ENCODE data around the gene SPSB3. TPM values are rescaled to one million over a fixed set of nuclear protein-coding genes. Genes with fewer than 3 reads are reported as not detected.

The SPSB3 gene
- total and polyA plus RNA-seq, 9 of the 15 experiments (the other 6 are each of a cell fraction or from before 2014, with no cell fraction given) = 0.39 to 37.4 (median 7.1) TPM

DNA sequence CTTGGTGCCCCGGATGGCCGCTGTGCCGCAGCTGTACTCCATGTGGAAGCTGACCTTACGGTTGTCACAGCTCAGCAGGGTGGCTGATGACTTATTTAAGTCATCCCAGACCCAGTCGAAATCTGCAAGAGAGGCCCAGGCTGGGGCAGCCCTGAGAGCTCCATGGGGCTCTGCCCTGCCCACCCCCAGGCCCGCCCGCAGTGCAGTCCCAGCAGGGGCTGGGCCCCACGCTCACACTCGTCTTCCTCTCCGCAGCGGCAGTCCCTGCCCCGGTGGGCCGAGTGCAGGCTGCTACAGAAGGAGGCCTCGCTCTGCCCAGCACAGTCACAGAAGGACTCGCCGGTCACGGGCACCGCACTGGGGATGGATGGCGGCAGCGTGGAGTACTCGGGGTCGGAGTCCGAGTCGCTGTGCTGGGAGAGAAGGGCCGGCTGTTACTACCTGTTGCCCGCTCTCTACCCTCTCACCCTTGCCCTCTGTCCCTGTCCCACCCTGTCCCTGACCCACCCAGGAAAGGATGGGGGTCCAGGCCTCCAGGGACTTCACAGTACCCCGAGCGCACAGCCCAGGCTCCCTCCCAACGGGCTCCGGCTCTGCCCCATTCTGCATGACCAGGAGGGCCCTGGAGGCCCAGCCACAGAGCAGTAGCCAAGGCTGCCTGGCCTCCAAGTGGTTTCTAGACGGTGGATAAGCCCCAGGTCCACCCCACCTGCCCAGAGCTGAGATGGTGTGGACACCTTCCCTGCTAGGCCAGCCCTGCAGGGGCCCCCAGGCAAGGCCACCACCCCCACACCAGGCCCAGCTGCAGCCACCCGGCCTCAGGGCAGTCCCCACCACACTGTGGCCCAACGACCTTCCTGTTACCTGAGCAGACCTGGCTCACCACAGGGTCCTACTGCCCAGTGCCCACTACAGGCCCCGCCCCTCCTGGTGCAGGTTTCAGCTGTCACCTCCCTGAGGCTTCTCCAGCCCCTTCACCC lies 3.9 kb downstream of the SPSB3 start:
- CTCF ChIA-PET (ENCODE audit: low intra/inter-chr PET ratio) = no interaction called here
- no peaks in the 10 kb centered on the region for H3K9me3 ChIP-seq (replicated peaks; ENCODE audit: control insufficient read depth, insufficient read depth, low read depth, low read length)
- no peak overlapping the region for H3K4me3 ChIP-seq
- BruUV-seq (replicated peaks) = TSS peak; percentile 23
- no peak for FAIRE-seq
- no peak for DNase-seq (ENCODE audit: extremely low read depth in 1 of 4, low spot score in 3 of 4)
- no peak overlapping the region for H3K27ac ChIP-seq (ENCODE audit: extremely low read depth, low read depth, low read length)
- H3K9ac ChIP-seq (ENCODE audit: insufficient read depth in 1 of 2, low read depth in 2 of 2, low read length in 2 of 2) = peak overlapping the region in 1 of 2 experiments; percentile 84; a peak in 2 of 4 replicates
- H2AFZ ChIP-seq (ENCODE audit: low read depth, low read length) = no peak overlapping the region
- H3K4me1 ChIP-seq (replicated peaks in 1 of 2; ENCODE audit: control insufficient read depth in 2 of 2, insufficient read depth in 2 of 2, low read length in 2 of 2) = peaks cover 9 to 89% of the 10 kb centered on the region in 2 experiments; a peak in 4 of 5 replicates
- no peaks in the 10 kb centered on the region for H3K27me3 ChIP-seq (ENCODE audit: control insufficient read depth in 2 of 2, insufficient read depth in 2 of 2, low read length in 2 of 2)
- no peak overlapping the region for H3K4me2 ChIP-seq (ENCODE audit: insufficient read depth, low read length)
- ATAC-seq = no peak
- H3K36me3 ChIP-seq (ENCODE audit: control insufficient read depth, insufficient read depth, low read length) = peaks cover 52% of the 10 kb centered on the region; the same call in 2 of the 3 replicates
- peaks cover 3% of the 10 kb centered on the region; the same call in 1 of the 2 replicates for H4K20me1 ChIP-seq (replicated peaks; ENCODE audit: control insufficient read depth, insufficient read depth, low read length)
- POLR2A ChIA-PET = interaction anchor here (0.6 to 1.4 kb wide), 7 partner anchors 8 to 1343 kb away, joined by 3 to 8 read pairs (median 3); partner anchors contain the start of genes ECI1, MSRB1 and RPS2
- H3K9me1 ChIP-seq (ENCODE audit: control insufficient read depth, insufficient read depth, low read length) = peaks cover 2% of the 10 kb centered on the region
- intact Hi-C loops (cut with micrococcal nuclease) (no loop called here), in situ Hi-C loops (cut with MboI) (no loop called here)
- H3K79me2 ChIP-seq (ENCODE audit: control insufficient read depth, insufficient read depth, low read length) = peaks cover 32% of the 10 kb centered on the region
- WGBS (ENCODE audit: insufficient coverage, low coverage, missing lambda C conversion rate) = 74% methylated on average over 26 of the region's 34 CpGs
- TF ChIP-seq PHB2 (IDR thresholded peaks at IDR 0.05; ENCODE audit: low read depth) (no peak), ZNF644 (tag; IDR thresholded peaks at IDR 0.05; ENCODE audit: low read depth) (no peak), RBM22 (IDR thresholded peaks at IDR 0.05; ENCODE audit: low read depth, low read length, poor library complexity, severe bottlenecking) (peak; percentile 53), HMG20A (CRISPR knock-in tag; conservative IDR thresholded peaks at IDR 0.05) (no peak), GATAD2A (IDR thresholded peaks at IDR 0.05) (no peak), SPI1 (IDR thresholded peaks at IDR 0.05; ENCODE audit: borderline replicate concordance, low read depth, low read length) (no peak), EP400 (IDR thresholded peaks at IDR 0.05) (no peak), ZNF583 (CRISPR knock-in tag; IDR thresholded peaks at IDR 0.05) (no peak), HOXB6 (CRISPR knock-in tag; IDR thresholded peaks at IDR 0.05; ENCODE audit: borderline replicate concordance) (no peak), ZSCAN32 (CRISPR knock-in tag; IDR thresholded peaks at IDR 0.05) (no peak), FOXK1 (CRISPR knock-in tag; IDR thresholded peaks at IDR 0.05; ENCODE audit: borderline replicate concordance) (no peak), ZNF431 (CRISPR knock-in tag; IDR thresholded peaks at IDR 0.05) (no peak), HSF4 (CRISPR knock-in tag; IDR thresholded peaks at IDR 0.05; ENCODE audit: borderline replicate concordance) (no peak), HNRNPUL1 (IDR thresholded peaks at IDR 0.05; ENCODE audit: low read length) (no peak), POLR2A (conservative IDR thresholded peaks at IDR 0.05) (peak; percentile 39; the same call in 1 of the 2 replicates), ZNF551 (CRISPR knock-in tag; IDR thresholded peaks at IDR 0.05) (no peak), SUPT5H (IDR thresholded peaks at IDR 0.05) (0 out of 2 replicates have a peak, but pooled peaks have one; percentile 20), POLR2B (IDR thresholded peaks at IDR 0.05; ENCODE audit: low read depth, partially characterized antibody) (peak; percentile 20), ZNF316 (IDR thresholded peaks at IDR 0.05) (no peak), PURB (CRISPR knock-in tag; IDR thresholded peaks at IDR 0.05; ENCODE audit: low read depth) (no peak), POLR2AphosphoS2 (IDR thresholded peaks at IDR 0.05; ENCODE audit: low read length) (peak; percentile 45; the same call in 1 of the 2 replicates)
- TF ChIP-seq, protein P1, sequence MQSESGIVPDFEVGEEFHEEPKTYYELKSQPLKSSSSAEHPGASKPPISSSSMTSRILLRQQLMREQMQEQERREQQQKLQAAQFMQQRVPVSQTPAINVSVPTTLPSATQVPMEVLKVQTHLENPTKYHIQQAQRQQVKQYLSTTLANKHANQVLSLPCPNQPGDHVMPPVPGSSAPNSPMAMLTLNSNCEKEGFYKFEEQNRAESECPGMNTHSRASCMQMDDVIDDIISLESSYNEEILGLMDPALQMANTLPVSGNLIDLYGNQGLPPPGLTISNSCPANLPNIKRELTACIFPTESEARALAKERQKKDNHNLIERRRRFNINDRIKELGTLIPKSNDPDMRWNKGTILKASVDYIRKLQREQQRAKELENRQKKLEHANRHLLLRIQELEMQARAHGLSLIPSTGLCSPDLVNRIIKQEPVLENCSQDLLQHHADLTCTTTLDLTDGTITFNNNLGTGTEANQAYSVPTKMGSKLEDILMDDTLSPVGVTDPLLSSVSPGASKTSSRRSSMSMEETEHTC (IDR thresholded peaks at IDR 0.05) = no peak

Measured in K562 (cell line).